Measurements from ENCODE around the gene ADGRD1. TPM values are rescaled to one million over a fixed set of nuclear protein-coding genes. Genes with fewer than 3 reads are reported as not detected.

Gene ADGRD1
- total RNA-seq, 1 donor from 2014 or later, result 0.84 TPM

DNA sequence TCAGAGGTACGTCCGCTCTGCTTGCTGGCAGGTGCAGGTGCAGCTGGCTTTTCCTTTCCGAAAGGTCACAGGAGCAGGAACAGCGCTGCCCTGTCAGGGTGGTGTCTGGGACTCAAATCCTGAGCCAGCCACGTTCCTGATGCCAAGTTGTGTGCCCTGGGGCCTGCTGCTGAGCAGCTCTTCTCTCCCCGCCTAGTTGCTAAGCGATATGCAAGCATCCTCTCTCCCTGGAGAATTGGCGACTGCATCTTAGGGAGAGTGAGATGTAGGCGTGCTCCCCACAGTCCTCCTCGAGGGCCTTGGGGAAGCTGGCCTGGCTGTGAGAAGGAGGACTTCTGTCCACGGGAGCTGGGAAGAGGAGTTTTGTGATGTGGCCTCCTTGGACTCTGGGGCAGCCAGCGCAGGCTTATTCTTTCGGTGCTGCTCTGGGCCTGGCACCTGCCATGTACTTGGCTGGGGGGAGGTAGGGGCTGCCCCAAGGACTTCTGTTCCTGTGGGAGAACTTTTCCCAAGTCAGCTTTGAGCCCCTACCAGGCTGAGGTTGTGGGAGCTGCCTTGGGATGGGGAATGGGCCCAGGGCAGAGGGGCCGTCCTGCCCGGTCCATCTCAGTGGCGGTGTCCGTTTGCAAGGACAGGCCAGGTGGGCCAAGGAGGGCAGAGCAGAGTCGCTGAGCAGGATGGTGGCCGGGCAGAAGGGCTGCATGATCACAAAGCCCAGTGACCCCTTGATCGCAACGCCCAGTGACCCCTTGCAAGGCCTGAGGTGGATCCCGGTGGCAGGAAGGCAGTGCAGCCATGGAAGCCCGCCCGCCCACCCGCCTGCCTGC, 183.5 kb downstream of the ADGRD1 start:
- intact Hi-C loops (cut with micrococcal nuclease), result loop anchor here (10.0 kb wide), 1 partner anchor 222 kb away; no protein-coding TSS in a partner anchor
- H3K27ac Mint-ChIP-seq, result no peak overlapping the region

DNA sequence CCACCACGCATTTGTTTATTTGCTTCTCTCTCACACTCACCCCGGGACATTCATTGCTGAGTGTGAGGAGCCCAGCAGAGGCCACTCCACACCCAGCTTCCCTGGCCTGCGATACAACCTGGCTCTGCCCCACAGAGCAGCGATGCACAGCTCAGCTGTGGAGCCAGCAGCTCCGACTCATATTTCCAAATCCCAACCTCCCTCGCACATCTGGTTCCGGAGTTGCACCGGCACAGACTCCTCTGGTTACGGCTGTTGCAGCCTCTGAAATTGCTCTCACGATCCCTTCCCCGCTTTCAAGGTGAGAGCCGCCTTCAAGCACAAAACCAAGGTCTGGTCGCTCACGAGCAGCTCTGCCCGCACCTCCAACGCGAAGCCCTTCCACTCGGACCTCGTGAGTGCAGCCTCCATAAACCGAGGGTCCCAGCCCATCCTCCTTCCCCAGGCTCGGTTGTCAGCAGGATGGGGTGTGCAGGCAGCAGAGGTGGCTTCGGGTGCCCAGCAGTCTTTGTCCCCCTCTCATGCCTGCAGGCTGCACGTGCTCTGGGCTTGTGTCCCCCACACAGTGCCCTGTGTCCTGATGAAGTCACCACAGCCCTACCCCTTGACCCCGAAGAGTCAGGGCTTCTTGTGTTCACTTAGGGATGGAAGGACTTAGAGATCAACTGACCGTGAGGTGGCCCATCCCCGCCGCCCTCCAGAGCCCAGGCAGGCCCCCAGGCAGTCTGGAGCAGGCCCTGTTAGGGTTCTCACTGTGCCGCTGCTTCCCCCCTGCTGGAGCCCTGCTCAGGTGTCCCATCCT, 184.3 kb downstream of the ADGRD1 start:
- Mint-ChIP-seq H3K27ac (no peak overlapping the region), H3K4me3 (no peak overlapping the region), H3K27me3 (no peaks in the 10 kb centered on the region), H3K36me3 (ENCODE audit: low read depth) (no peaks in the 10 kb centered on the region), H3K9me3 (no peaks in the 10 kb centered on the region), H3K4me1 (no peaks in the 10 kb centered on the region)
- DNase-seq, result no peak
- intact Hi-C loops (cut with micrococcal nuclease), result loop anchor here (10.0 kb wide), 1 partner anchor 223 kb away; no protein-coding TSS in a partner anchor

More for the DNA sequence above, 183.5 kb downstream of the ADGRD1 start:
- H3K4me3 Mint-ChIP-seq, result no peak overlapping the region
- no peaks in the 10 kb centered on the region for H3K4me1 Mint-ChIP-seq
- no peaks in the 10 kb centered on the region for H3K36me3 Mint-ChIP-seq (ENCODE audit: low read depth)
- no peak for DNase-seq
- H3K27me3 Mint-ChIP-seq, result no peaks in the 10 kb centered on the region
- no peaks in the 10 kb centered on the region for H3K9me3 Mint-ChIP-seq

DNA sequence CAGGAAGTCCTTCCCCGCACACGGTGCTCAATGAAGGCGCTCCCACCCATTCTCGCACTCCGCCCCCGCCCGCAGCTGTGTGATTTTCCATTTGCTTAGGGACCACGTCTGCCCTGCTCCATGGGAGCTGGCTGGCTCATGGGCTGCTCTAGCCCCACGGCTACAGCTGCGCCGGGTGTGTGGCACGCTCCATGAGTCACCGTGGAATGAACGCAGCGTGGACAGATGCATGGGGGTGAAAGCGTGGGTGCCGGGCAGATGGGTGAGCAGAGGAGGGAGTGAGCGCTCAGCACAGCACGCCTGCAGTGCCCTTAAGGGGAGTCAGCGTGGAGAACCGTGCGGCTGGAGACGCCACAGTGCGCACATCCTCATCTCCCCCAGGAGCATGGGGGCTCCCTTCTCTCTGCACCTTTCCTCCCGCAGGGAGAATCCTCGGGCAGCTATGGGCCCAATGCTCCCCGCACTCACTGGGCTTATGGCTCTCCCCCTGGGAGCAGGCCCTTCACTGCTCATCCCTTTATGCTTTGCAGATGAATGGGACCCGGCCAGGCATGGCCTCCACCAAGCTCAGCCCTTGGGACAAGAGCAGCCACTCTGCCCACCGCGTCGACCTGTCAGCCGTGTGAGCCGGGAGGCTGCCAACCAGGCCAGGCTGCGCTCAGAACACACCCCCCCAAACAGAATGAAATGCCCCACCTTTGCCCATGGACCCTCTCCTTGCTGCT, 185.1 kb downstream of the ADGRD1 start:
- DNase-seq, result no peak
- Mint-ChIP-seq H3K27me3 (peaks cover 5% of the 10 kb centered on the region), H3K27ac (no peak overlapping the region), H3K4me1 (no peaks in the 10 kb centered on the region), H3K4me3 (no peak overlapping the region), H3K36me3 (ENCODE audit: low read depth) (no peaks in the 10 kb centered on the region), H3K9me3 (no peaks in the 10 kb centered on the region)
- intact Hi-C loops (cut with micrococcal nuclease), result loop anchor here (10.0 kb wide), 1 partner anchor 224 kb away; no protein-coding TSS in a partner anchor

DNA sequence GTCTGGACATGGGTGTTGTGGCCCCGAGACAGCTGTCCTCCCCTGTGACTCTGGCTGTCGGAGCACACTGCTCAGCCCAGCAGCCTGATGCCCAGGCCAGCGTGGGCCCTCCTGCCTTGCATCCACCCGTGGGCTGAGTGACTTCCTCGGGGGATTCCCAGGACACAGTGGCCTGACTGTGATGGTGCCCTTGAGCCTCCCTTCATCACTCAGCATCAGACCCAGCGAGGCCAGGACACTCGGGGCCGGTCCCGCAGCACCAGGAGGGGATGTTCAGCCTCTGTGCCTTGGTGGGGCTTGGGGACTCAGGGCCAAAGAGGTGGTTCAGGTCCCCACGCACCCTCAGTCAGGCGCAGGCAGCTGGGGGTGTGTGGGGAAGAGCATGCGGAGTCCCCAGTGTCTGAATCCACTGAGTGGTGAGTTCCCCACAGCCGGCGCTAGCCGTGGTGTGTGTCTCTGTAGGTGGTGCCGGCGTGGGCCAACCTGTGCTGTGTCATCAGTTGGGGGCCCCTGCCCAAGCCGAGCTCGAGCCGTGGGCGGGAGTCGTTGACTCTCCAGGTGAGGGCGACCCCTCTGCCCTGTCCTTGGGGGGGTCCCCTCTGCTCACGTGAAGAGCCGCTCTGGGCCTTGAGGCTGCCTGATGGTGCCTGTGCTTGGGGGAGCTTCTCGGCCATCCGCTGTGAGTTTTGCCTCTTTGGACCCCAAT, 185.8 kb downstream of the ADGRD1 start:
- intact Hi-C loops (cut with micrococcal nuclease), result loop anchor here (10.0 kb wide), 1 partner anchor 225 kb away; no protein-coding TSS in a partner anchor
- H3K36me3 Mint-ChIP-seq (ENCODE audit: low read depth), result no peaks in the 10 kb centered on the region
- peaks cover 9% of the 10 kb centered on the region for H3K27me3 Mint-ChIP-seq
- no peak for DNase-seq
- H3K4me1 Mint-ChIP-seq, result no peaks in the 10 kb centered on the region
- H3K27ac Mint-ChIP-seq, result no peak overlapping the region
- no peaks in the 10 kb centered on the region for H3K9me3 Mint-ChIP-seq
- no peak overlapping the region for H3K4me3 Mint-ChIP-seq

DNA sequence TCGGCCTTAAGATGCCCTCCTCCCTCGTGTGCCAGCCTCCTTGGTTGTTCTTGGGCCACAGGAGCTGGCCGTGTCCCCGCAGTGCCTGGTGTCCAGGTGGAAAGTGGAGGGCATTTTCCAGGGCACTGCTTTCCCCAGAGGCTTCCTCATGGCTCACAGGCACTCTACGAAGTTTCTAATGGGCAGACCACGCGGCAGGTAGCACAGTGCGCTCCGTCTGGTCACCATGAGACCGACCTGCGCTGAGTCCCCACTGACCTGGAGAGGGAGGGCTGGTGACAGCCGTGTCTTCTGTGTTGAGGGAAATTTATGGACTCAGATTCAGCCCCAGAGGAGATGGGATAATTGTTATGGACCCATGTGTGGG, 186.3 kb downstream of the ADGRD1 start:
- no peak overlapping the region for H3K27ac Mint-ChIP-seq
- peaks cover 9% of the 10 kb centered on the region for H3K27me3 Mint-ChIP-seq
- no peak for DNase-seq
- no peaks in the 10 kb centered on the region for H3K36me3 Mint-ChIP-seq (ENCODE audit: low read depth)
- no peaks in the 10 kb centered on the region for H3K9me3 Mint-ChIP-seq
- no peak overlapping the region for H3K4me3 Mint-ChIP-seq
- intact Hi-C loops (cut with micrococcal nuclease), result no loop called here
- no peaks in the 10 kb centered on the region for H3K4me1 Mint-ChIP-seq

DNA sequence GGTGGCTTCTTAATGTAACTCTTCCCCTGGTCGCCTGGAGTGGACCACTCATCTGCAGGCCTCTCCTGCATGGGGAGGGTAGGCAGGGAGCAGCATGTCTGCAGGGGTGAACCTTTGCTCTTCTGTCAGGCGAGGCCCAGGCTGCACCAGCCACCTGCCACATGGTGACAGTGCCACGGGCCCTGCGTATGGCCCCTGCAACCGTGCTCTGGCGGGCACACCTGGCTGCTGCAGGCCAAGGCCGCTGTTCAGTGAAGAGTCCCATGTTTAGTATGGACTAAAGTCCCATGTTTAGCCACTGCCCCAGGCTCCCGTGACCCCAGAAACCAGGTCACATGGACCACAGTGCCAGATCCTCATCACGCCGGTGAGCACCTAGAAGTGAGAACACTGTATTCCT, 187.0 kb downstream of the ADGRD1 start:
- H3K4me1 Mint-ChIP-seq, result no peaks in the 10 kb centered on the region
- DNase-seq, result no peak
- no peaks in the 10 kb centered on the region for H3K9me3 Mint-ChIP-seq
- H3K27ac Mint-ChIP-seq, result no peak overlapping the region
- intact Hi-C loops (cut with micrococcal nuclease), result no loop called here
- no peaks in the 10 kb centered on the region for H3K36me3 Mint-ChIP-seq (ENCODE audit: low read depth)
- no peak overlapping the region for H3K4me3 Mint-ChIP-seq
- peaks cover 9% of the 10 kb centered on the region for H3K27me3 Mint-ChIP-seq

DNA sequence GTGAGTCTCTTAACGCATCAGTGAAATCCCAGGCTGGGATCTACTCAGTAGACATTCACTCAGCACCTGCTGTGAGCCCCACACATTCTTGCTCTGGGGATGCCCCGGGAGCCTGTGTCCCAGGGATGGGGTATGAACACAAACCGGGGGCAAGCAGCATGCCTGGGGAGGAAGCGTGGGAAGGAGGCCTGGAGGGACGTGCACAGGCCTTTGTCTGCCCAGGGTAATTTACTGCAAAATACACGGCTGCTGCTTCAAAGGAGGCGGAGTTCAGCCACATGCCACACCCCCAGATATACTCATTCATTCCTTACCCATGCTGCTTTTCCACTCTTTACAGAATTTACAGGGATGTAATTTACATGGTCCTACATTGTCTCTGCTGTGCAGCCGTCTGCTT, 187.8 kb downstream of the ADGRD1 start:
- Mint-ChIP-seq H3K4me1 (no peaks in the 10 kb centered on the region), H3K36me3 (ENCODE audit: low read depth) (no peaks in the 10 kb centered on the region), H3K27ac (no peak overlapping the region), H3K9me3 (no peaks in the 10 kb centered on the region), H3K4me3 (no peak overlapping the region), H3K27me3 (peaks cover 9% of the 10 kb centered on the region)
- no peak for DNase-seq
- intact Hi-C loops (cut with micrococcal nuclease), result no loop called here

DNA sequence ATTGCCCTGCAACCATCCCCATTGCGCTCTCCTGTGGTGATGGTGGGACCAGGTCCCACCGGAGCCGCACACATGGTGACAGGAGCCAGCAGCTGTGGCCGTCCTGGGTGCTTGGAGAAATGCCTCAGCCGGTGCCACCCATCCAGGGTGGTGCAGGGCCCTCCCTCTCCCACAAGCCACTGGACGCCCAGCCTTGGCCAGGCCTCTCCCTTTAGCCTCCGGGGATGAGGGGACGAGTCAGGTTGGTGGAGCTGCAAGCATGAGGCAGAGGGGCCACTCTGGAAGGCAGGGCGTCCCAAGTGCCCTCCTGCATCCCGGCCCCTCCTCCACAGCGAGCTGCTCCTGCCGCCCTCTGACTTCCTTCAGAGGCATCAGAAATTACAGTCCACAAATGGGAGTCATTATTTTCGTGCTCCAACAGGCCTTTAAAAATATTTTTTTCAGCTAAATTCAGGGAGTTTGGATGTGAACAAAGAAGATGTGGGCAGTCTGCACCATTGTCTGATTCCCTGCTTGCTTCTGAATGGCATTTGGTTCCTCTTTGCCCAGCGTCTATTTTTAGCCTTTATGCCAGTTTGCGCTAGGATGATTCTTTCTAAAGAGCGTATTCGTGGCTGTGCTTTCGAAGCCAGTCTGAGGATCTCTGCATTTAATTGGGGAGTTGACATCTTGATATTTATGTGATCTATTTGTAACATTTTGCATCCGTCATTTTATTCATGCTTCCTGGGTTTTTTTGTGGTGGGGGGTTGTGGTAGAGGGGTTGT, 189.4 kb downstream of the ADGRD1 start:
- H3K4me1 Mint-ChIP-seq, result no peaks in the 10 kb centered on the region
- H3K27ac Mint-ChIP-seq, result no peak overlapping the region
- DNase-seq, result no peak
- H3K4me3 Mint-ChIP-seq, result no peak overlapping the region
- H3K27me3 Mint-ChIP-seq, result peaks cover 11% of the 10 kb centered on the region
- no peaks in the 10 kb centered on the region for H3K9me3 Mint-ChIP-seq
- H3K36me3 Mint-ChIP-seq (ENCODE audit: low read depth), result no peaks in the 10 kb centered on the region
- intact Hi-C loops (cut with micrococcal nuclease), result no loop called here

DNA sequence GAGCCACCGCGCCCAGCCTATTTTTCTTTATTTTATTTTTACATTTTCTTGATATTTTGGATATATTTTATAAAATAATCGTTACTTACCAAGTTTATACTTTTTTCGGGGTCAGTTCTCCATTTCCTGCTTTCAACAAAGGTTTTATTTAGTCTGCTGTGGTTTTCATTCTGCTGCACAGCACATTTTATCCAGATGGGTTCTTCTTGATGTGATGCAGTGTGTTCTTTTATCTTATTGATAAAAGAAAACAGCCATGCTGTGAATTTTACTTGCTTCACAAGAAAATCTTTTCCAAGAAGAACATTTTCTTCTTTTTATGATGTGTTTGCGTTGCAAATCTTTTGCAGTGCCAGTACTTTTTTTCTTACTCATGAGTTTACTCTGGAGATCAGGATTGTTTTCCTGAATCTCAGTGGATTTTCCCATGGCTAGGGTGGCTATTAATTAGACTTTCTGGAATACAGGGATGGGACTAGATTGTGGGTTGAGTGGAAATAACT, 192.5 kb downstream of the ADGRD1 start:
- no peaks in the 10 kb centered on the region for H3K36me3 Mint-ChIP-seq (ENCODE audit: low read depth)
- H3K4me3 Mint-ChIP-seq, result no peak overlapping the region
- H3K27ac Mint-ChIP-seq, result no peak overlapping the region
- no peaks in the 10 kb centered on the region for H3K9me3 Mint-ChIP-seq
- intact Hi-C loops (cut with micrococcal nuclease), result no loop called here
- no peaks in the 10 kb centered on the region for H3K4me1 Mint-ChIP-seq
- H3K27me3 Mint-ChIP-seq, result peaks cover 14% of the 10 kb centered on the region
- no peak for DNase-seq

DNA sequence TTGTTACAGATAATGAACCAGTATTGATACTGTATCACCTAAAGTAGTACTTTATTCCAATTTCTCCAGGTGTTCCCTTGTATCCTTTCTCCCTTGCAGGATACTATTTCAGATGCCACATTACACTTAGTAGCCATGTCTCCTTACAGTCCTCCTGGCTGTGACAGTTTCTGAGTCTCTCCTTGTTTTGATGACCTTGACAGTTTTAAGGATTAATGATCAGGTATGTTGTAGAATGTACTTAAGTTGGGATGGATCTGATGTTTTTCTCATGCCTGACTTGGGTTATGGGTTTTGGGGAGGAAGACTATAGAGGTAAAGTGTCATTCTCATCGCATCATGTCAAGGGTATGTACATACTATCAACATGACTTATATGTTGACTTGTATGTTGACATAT, 193.6 kb downstream of the ADGRD1 start:
- peaks cover 14% of the 10 kb centered on the region for H3K27me3 Mint-ChIP-seq
- H3K27ac Mint-ChIP-seq, result no peak overlapping the region
- no peaks in the 10 kb centered on the region for H3K36me3 Mint-ChIP-seq (ENCODE audit: low read depth)
- no peaks in the 10 kb centered on the region for H3K9me3 Mint-ChIP-seq
- H3K4me3 Mint-ChIP-seq, result no peak overlapping the region
- H3K4me1 Mint-ChIP-seq, result no peaks in the 10 kb centered on the region
- DNase-seq, result no peak
- intact Hi-C loops (cut with micrococcal nuclease), result no loop called here

DNA sequence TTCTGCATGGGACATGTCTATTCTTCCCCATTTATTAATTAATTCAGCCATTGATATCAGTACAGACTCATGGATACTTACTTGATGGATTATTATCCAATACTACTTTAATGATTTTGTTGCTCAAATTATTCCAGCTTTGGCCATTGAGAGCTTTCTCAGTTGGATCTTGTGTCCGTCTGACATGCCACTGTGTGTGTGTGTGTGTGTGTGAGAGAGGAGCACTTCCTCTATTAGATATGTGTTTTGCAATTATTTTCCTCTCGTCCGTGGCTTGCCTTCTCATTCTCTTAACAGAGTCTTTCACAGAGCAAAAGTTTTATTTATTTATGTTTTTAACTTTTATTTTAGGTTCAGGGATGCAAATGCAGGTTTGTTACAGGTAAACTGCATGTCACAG, 194.2 kb downstream of the ADGRD1 start:
- Mint-ChIP-seq H3K9me3 (no peaks in the 10 kb centered on the region), H3K36me3 (ENCODE audit: low read depth) (no peaks in the 10 kb centered on the region), H3K4me1 (no peaks in the 10 kb centered on the region), H3K27me3 (peaks cover 14% of the 10 kb centered on the region), H3K27ac (no peak overlapping the region), H3K4me3 (no peak overlapping the region)
- intact Hi-C loops (cut with micrococcal nuclease), result no loop called here
- no peak for DNase-seq

DNA sequence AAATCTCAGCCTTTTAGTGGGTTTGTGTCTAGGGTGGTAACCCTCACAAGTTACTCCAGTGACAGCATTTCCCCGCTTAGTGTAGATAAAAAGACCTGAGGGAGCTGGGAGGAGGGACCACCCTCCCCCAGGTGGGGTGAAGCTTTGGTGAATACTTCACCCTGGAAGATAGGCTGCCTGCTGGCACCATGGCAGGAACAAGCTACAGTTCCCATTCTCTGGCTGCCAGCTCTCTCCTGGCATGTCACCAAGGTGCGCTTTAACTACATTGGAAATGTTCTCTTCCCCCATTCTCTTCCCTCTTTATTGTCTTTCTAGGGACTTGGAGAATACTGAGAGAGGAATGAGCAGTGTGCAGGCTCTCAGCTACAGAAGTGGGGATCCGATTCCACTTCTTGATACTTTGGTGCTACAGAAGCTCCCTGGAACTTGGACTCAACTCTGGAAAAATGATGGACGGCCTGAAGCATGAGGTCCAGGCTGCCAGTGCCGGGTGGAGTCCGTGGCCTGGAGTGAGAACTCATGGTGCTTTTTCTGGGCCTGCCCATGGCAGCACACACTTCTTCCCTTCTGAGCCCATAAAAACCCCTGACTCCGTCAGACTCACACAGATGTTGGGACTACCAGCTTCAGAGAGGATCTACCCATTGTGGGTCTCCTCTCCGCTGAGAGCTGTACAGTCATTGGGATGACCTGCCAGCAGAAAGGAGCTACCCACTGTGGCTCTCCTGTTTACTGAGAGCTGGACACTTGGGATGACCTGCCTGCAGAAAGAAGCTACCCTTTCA, 198.0 kb downstream of the ADGRD1 start:
- no peak for DNase-seq
- Mint-ChIP-seq H3K27ac (no peak overlapping the region), H3K9me3 (no peaks in the 10 kb centered on the region)

More for the DNA sequence above, 198.0 kb downstream of the ADGRD1 start:
- Mint-ChIP-seq H3K4me3 (no peak overlapping the region), H3K4me1 (no peaks in the 10 kb centered on the region), H3K27me3 (peaks cover 4% of the 10 kb centered on the region), H3K36me3 (ENCODE audit: low read depth) (no peaks in the 10 kb centered on the region)
- intact Hi-C loops (cut with micrococcal nuclease), result no loop called here

Data from activated CD4-positive, alpha-beta T cell treated with anti-CD3 and anti-CD28 coated beads, Interleukin-2, amount 10 ng/mL, durations not matched to agents 24 days and 14 days (primary cell).